MV-4-11 (cell line): ENCODE measurements around the gene SRBD1.

Experiments used
- DNase-seq: peaks from one replicate; lab custom pipeline; 2025; lab: John Stamatoyannopoulos, UW

The SRBD1 gene

DNA sequence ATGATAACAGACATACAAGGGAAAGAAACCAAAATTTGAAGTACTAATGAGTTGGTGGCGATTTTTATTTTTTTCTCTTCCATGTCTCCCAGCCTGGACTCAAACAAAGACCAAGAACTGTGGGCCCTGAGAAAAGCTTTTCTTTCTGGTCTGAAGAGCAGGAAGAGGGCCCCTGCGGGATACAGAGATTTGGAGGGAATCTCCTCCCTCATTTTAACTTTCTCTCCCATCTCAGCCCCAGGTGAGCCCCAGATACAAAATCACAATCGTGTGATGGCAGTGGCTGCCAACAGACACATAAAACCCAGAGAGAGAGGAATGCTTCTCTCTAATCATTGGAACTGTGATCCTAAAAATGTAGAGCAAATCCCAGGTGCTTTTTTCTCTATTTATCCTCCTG lies 20.9 kb upstream of the SRBD1 start:
- DNase-seq = no peak

DNA sequence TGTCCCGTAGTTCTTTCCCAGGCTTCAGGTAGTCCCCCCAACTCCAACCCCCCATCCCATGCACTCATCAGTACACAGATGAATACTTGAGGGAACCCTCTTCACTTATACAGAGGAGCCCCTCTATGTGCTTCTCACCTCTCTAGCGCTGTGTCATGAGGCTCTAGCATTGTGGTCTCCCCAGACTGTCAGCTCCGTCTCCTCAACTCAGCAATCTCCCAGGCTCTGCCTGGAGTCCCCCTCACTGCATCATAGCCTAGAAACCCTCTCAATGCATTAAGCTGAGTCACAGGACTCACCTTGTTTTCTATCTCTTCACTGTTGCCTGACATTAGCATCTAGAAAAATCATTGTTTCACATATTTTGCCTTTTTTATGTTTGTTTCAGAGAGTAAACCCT lies 20.3 kb upstream of the SRBD1 start:
- no peak for DNase-seq

DNA sequence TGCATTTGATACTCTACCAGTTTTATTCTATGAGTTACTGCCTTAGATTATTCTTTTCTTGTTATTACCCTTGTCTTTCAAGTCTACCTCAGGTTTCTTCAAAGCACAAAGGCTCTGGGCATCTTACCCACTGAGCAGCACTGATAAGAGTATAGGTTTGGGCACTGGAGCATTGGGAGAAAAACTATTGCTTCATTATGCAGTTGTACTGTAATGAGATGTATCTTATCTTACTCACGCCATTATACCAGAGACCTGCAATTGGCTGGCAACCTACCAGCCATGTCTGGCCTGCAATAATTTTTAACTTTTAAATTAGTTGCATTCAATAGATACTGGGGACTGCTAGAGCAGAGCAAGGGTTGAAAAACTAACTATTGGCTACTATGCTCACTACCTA lies 18.9 kb upstream of the SRBD1 start:
- no peak for DNase-seq

DNA sequence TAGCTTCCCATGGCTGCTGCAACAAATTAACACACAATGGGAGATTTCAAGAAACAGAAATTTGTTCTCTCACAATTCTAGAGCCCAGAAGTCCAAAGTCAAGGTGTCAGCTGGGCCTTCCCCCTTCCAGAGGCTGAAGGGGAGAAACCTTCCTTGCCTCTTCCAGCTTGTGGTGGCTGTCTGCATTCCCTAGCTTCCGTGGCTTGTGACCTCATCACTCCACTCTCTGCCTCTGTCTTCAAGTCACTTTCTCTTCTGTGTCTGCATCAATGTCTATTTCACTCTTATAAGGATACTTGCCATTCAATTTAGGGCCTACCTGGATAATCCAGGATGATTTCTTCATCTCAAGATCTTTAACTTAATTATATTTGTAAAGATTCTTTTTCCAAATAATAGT lies 16.8 kb upstream of the SRBD1 start:
- no peak for DNase-seq

DNA sequence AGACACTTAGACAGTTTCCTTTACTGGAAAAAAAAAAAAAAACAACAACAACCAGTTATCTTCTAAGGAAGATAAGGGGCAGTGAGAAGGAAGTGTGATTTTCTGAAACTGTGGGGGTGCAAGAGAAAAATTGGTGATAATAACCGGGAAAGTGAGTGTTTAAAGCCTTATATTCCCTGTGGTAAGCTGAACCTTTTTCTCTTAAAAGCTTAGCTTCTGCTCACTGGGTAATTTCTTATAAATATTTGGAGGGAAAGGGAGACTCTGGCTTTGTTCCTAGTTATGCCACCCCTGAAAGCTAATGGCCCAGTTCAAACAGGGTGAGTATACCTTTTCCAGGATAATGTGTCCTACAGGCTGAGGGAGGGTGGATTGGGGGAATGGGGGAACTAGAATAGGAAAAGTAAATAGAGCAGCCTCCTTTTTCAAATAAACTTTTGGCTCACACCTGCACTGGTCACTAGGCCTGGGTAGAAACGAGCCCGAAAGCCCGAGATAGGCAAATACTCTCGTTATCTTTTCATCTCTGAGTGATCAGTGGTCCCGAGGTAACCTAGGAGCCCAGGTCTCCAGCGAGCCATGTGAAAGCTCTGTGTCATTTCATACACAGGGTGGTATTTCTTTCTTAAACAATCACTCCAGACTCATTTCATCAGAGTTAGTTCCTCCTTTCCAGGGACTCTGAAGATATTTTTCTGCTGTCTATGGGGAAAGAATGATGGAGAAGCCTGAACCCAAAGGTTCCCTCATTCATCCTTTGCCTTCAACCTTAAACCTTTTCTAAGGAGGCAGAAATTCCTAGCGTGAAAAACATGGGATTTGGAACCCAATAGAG lies 15.5 kb upstream of the SRBD1 start:
- peak; percentile 15 for DNase-seq

DNA sequence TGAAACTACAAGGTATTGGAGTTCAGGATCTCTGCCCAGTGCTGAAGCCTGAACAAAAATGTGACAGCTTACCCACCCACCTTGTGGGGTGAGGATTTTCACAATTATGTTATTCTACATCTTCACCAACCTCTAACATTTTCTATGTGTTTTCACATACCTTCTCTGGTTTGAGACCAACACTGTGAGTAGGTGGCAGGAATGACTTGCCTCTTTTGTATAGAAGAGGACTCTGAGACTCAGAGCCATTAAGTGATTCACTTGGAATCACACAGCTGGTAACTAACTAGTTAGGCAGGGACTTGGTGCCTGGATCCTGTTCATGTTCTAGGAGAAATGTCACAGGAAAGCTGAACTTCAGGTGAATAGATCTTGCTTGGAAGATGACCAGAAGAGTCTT lies 14.8 kb upstream of the SRBD1 start:
- no peak for DNase-seq

DNA sequence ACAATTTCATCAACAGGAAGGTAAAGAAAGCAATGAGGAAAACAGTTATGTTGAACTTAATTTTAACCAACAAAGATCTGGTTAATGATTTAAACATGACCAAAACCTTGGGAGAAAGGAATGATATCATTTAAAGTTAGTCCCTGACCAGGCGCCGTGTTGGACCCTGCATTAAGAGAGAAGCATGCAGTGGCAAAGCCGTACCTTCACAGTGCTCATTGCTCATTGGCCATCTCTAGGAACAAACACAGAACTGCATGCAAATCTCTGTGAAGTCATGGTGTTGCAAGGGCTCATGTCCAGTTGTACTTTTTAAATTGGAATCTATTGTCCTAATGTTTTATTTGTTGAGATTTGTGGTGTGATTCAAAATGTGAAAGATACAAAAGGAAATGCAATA lies 12.0 kb upstream of the SRBD1 start:
- DNase-seq = no peak

DNA sequence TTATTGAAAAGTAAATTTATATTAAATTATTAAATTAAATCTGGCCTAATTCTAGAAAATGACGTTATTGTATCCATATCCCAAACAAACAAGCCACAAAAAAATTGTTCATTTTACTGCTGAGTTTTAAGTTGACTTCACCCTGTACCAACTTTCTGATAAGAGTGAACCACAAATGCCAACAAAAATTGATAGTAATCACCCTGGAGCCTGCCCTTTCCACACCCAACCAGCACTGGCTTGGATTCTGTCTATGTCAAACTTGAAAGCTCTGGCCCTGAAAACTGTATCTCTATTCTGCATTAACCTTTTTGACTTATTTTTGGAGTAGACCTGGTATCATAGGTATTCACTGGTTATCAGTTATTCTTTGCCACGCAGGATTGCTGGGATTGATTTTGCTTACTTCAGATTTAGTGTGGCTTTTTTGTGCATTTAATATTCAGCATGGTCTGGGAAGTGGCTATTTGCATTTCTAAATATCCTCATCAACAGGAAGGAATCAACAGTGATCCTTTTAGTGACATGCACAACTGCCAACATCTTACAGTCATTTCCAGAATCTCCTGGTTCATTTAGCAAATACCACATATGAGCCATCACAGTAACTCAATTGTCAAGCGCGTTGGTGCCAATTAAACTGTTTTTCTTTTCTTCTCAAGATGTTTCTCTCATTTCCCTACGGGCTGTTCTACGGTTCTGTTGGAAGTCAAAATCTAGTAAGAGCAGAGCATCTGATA lies 11.4 kb upstream of the SRBD1 start:
- DNase-seq = no peak

DNA sequence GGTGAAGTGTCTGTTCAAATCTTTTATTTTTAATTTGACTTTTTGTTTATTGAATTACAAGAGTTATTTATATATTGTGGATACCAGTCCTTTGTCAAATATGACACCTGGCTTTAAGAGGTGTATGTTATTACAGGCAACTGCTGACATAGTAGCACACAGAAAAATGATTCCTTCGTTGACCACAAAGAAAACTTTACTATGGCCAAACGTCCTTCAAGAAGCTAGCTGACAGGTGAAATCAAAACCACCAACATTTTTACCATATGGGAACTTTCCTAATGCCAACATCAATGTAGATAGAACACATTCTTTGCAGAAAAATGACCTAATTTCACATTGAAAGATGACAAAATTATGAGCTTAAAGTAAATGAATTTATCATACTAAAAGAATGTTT lies 6.4 kb upstream of the SRBD1 start:
- no peak for DNase-seq

DNA sequence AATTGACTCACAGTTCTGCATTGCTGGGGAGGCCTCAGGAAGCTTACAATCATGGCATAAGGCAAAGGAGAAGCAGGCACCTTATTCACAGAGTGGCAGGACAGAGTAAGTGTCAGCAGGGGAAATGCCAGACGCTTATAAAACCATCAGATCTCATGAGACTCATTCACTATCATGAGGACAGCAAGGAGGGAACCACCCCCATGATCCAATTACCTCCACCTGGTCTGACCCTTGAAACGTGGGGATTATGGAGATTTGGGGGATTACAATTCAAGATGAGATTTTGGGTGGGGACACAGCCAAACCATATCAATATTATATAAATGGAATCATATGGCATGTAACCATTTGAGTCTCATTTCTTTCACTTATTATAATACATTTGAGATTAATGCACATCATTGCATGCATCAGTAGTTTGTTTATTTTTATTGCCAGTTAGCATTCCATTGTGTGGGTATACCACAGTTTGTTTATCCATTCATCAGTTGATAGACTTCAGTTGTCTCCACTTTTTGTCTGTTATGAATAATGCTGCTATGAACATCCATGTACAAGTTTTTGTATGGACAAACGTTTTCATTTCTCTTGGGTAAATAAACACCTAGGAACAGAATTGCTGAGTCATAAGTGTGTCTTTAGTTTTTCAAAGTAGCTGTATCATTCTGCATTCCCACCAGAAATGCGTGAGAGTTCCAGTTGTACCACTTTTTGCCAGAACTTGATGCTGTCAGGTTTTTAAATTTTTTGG lies 5.8 kb upstream of the SRBD1 start:
- DNase-seq = no peak

DNA sequence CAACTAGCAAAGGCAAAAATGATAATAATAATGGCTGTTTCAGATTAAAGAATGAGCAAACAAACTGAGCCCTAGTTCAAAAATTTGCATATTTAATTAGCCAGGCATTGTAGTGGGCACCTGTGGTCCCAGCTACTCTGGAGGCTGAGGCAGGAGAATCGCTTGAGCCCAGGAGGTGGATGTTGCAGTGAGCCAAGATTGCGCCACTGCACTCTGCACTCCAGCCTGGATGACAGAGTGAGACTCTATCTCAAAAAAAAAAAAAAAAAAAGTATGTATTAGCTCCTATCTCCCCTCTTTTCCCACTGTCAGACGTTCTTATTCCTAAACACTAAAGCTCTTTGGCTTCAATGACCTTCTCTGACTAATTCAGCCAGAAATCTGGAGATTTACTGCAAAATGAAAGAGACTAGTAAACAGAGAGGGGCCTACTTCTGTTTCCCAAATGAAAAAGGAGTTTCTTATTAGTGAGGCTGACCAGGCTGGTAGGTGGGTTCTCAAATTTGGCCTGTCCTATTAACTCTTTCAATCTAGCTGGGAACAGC lies 3.9 kb upstream of the SRBD1 start:
- no peak for DNase-seq

DNA sequence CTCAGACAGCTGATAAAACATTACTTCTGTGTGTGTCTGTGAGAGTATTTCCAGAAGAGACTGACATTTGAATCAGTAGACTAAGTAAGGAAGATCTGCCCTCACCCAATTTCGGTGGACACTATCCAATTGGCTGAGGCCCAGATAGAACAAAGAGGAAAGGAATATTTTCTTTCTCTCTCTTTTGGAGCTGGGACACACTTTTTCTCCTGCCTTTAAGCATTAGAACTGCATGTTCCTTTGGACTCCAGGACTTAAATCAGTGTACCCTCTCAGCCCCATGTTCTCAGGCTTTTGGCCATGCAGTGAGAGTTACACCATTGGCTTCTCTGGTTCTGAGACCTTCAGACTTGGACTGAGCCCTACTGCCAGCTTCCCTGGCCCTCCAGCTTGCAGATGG lies 3.3 kb upstream of the SRBD1 start:
- no peak for DNase-seq

DNA sequence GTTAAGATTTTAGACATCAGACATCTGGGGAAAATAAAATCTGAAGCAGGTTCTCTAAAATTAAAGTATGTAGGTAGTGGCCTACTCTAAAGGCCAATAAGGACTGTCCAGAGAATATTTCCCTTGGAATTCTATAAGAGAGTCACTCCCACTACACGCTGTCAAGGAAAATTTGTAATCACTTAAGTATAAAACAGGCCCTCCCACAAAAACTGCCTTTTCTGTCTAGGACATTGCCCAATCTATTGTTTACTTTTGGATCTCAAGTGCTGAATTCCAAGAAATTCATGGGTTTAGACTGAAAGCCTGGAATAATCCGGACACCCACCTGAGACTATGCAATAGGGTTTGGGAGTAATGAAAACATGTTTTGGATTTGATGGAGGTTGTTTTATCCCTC lies 1.7 kb upstream of the SRBD1 start:
- no peak for DNase-seq

DNA sequence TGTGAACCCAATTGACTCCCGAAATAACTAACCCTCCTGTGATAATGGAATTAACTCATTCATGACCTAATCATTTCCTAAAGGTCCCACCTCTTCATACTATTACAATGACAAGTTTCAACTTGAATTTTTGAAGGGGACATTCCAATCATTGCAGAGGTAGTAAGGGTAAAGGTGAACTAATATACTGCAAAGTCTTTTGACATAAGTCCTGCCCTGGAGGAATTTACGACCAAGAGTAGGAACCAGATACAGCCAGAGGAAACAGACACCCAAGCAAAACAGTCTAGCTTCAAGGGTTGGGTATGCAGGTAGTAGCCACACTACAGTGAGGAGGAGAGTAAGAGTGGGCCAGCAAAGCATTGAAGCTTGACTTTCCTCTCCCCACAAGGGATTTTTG lies 1.2 kb upstream of the SRBD1 start:
- no peak for DNase-seq

DNA sequence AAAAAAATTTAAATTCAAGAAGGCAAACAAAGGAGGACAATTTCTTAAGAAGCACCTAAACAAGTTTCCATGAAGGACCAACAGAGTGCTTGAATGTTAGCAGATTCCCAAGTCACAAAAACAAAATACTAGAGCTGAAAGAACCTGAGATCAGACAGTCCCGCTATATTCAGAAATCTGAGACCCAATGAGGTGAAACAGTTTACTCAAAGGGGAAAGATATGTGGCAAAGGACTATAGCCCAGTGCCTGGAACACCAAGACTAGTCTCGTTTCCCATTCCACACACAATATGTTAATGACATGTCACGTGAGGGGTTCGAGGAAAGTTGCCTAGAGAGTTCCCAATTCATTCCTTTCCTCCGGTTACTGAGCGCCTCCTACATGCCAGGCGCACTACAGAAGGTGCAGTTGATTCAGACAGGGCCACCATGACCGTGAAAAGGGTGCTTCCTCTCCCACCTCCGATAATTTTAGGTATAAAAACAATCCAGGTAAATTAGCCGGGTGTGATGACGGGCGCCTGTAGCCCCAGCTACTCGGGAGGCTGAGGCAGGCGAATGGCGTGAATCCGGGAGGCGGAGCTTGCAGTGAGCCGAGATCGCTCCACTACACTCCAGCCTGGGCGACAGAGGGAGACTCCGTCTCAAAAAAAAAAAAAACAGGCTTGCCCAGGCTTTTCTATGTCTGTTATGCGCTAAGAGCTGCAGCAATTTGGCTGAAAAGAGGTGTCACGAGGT lies 617 bp downstream of the SRBD1 start:
- DNase-seq = peak; percentile 79

DNA sequence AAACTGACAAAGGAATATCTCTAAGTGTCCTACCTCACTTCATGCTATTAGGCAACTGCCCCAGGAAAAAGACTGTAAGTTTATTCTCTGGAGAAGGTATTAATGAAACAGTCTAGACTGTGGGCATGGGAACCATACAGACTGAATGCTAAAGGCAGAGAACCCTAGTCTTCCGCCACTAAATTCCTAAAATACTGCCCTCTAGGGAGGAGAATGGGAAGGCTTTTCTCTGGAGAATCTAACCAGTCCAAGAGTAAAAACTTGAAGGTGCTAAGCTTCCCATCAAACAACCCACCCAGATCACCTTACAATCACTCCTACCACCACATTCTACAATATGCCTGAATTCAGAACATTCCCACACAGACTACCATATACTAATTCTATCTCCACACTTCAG lies 3.4 kb downstream of the SRBD1 start:
- DNase-seq = no peak

DNA sequence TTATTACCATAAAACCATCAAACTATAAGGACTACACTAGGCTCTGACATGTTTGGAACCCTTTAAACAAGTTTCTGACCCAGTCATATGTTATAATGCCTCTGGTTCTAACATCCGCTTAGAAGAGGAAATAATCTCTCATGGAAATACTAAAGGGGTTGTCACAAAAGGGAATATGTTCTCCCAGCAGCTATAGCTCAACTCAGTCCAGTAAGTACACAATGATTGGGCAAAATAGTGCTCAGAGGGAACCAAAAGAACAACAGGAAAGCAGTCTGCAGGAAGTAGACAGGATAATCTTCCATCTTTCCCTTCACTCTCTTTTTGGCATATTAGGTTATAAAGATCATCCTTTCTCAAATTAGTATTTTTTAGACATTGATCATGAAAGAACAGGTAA lies 4.3 kb downstream of the SRBD1 start:
- DNase-seq = no peak

DNA sequence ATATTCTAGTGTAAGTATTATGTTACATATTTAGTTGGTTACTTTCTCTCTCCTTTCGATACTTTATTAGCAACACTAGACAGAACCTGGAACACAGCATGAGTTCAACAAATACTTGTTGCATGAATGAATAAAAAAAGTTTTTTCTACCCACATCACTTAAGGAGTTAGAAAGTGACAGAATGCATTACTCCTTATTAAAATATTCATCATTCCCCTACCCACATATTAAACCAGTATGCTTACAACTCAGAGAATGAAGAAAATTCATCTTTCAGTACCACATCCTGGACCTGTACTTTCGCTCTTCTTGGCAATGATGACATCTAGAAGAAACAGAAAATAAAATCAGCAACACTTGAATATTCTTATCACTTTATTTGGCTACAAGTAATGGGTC lies 6.0 kb downstream of the SRBD1 start:
- DNase-seq = no peak

DNA sequence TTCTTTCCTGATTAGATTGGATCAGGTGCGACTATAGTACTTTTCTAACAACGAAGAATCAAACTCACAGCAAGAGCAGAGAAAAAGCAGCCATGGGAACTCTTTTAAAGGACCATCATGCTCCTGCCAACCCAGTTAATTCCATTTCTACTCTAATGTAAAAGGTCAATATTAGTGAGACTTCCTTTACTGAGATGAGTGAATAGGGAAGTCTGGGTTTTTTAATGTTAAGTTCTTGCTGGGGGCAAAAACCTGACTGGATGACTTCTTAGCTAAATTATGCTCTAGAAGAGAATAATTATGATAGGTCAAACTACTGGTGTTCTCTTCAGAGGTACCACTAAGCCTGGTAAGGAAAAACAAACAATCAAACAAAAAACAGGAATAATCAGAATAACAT lies 8.4 kb downstream of the SRBD1 start:
- no peak for DNase-seq

DNA sequence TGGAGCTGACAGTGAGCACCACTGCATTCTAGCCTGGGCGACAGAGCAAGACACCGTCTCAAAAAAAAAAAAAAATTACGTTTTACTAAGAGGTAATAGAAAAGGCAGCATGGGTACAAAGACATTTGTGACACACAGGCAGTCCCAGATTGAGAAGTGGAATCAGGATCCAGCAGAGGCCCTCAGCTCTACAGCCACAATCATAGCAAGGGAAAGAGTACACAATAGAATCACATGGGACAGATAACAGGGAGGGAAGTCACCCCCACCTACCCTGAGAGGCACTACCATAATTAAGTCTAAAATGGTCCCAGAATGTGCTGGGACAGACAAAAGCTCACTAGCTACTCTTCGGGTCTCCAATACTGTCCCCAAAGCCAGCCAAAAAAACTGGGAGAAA lies 12.5 kb downstream of the SRBD1 start:
- no peak for DNase-seq

DNA sequence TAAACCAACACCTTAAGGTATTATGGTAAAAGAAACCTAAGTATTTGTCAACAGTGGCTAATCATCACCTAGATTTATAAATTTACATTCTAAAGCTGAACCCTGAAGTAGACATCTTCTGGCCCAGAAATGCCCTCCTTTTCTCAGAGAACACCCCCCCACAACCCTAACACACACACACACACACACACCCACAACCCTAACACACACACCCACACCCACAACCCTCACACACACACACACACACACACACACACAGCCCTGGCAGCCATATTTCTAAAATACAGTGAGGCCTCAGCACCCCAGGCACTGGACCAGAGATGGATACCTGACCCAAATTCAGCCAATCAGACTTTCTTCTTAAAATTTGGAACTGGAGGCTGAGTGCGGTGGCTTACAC lies 14.3 kb downstream of the SRBD1 start:
- DNase-seq = no peak
